ENCODE measurements around the gene C1QTNF3.

- TF ChIP-seq CTCF (IDR thresholded peaks at IDR 0.05), result no peak
- TF ChIP-seq POLR2A (IDR thresholded peaks at IDR 0.05), result no peak
Measured at GRCh38 chr5:33984178-33984577, 58.8 kb downstream of the C1QTNF3 start.
